Spleen (tissue), 11 donors: ENCODE data around the gene HLCS. TPM values are rescaled to one million over a fixed set of nuclear protein-coding genes. Genes with fewer than 3 reads are reported as not detected.

Experiments
- DNase-seq: peaks from one replicate; pipeline ENCODE4 v3.0.0-alpha.2; 2020
- H3K27ac ChIP-seq, 8 donors: fragments of 200-600 bp; sonication (generic) in 7 of 8; 1 replicate in 4 of 8; 2 replicates in 4 of 8; pipeline versions ENCODE4 v1.5.0 to v1.8.0; 2016 to 2021; ENCODE audit warnings: inconsistent platforms in 4 of 8, mild to moderate bottlenecking in 4 of 8, moderate library complexity in 1 of 8
- H3K27me3 ChIP-seq, 7 donors: fragments of 200-600 bp; sonication (generic) in 6 of 7; replicated peaks in 1 of 7; 1 replicate in 4 of 7; 2 replicates in 3 of 7; pipeline versions ENCODE4 v1.5.0 to v1.8.0; 2016 to 2021; ENCODE audit warnings: inconsistent platforms in 3 of 7, mild to moderate bottlenecking in 1 of 7
- H3K36me3 ChIP-seq, 6 donors: fragments of 200-600 bp; sonication (generic) in 5 of 6; 1 replicate in 4 of 6; 2 replicates in 2 of 6; pipeline versions ENCODE4 v1.5.0 to v1.8.0; 2016 to 2021; ENCODE audit warnings: inconsistent platforms in 2 of 6
- H3K4me1 ChIP-seq, 6 donors: fragments of 200-600 bp; sonication (generic) in 5 of 6; 1 replicate in 3 of 6; 2 replicates in 3 of 6; pipeline versions ENCODE4 v1.5.0 to v1.8.0; 2016 to 2021; ENCODE audit warnings: inconsistent platforms in 3 of 6
- H3K4me3 ChIP-seq, 8 donors: fragments of 200-600 bp; sonication (generic) in 7 of 8; 1 replicate in 4 of 8; 2 replicates in 4 of 8; pipeline versions ENCODE4 v1.5.0 to v1.8.0; 2016 to 2021; ENCODE audit warnings: inconsistent platforms in 4 of 8, mild to moderate bottlenecking in 4 of 8, moderate library complexity in 2 of 8
- H3K9me3 ChIP-seq, 8 donors: fragments of 200-600 bp; sonication (generic) in 7 of 8; 1 replicate in 4 of 8; 2 replicates in 4 of 8; pipeline versions ENCODE4 v1.5.0 to v1.8.0; 2016 to 2021; ENCODE audit warnings: inconsistent platforms in 4 of 8
- CTCF ChIP-seq, 11 experiments: fragments of 200-600 bp in 7 of 11; fragments of 450-650 bp in 4 of 11; sonication (generic) in 4 of 11; IDR thresholded peaks in 8 of 11; conservative IDR thresholded peaks in 3 of 11; 1 replicate in 7 of 11; 2 replicates in 4 of 11; pipeline versions ENCODE4 v1.4.0 to v1.8.0; 2016 to 2021; ENCODE audit warnings: antibody characterized with exemption in 11 of 11, inconsistent platforms in 4 of 11, mild to moderate bottlenecking in 1 of 11
- POLR2A ChIP-seq, 3 donors: fragments of 450-650 bp; IDR thresholded peaks; one replicate each; pipeline ENCODE4 v1.5.1; 2017; ENCODE audit warnings: antibody characterized with exemption in 3 of 3, mild to moderate bottlenecking in 1 of 3
- POLR2AphosphoS5 ChIP-seq, 3 donors: sonication (generic); formaldehyde crosslinking; IDR thresholded peaks; one replicate each; pipeline ENCODE4 v1.5.1; 2017; ENCODE audit warnings: antibody characterized with exemption in 3 of 3
- WGBS, 5 donors: extraction: QIAGEN DNeasy Blood & Tissue Kit in 3 of 5; methylation state at CpG; one replicate each; pipeline versions ENCODE4 v1.1.5 to v1.1.7; 2013 to 2018; 5-methylcytosine and 5-hydroxymethylcytosine counted together
- intact Hi-C: fragments of 100-400 bp; cut with DNase I; formaldehyde crosslinking; loops from one replicate; pipeline ENCODE4 v1.15.0; 2023; ENCODE audit warnings: low total_unique reads
- polyA plus RNA-seq, 3 donors: library from polyadenylated mRNA; stranded (reverse); fragments of 200-250 nt; gene quantifications; one replicate each; pipeline ENCODE4 v1.2.1, GENCODE V29; 2013
- total RNA-seq, 7 donors: library from RNA; depleted of rRNA in 3 of 7; stranded (reverse); fragments of >200 nt in 3 of 7; fragmentation: NEBNext Ultra II Directional in 4 of 7; extraction: Animal tissue kit (Norgen Biotek cat#: 25700) in 4 of 7; gene quantifications; one replicate each; pipeline versions ENCODE4 v1.1.0 to v1.2.1, GENCODE V29; 2016 to 2021
- donor health status: healthy with polysubstance abuse.
- donor health status: DM: no; HTN: no; CAD: no; lungs with moderate emphysema.
- donor health status: DM: no; HTN: no; CAD: no.
- donor health status: Bipolar disorder and iron deficiency.
- donor health status: healthy.
- donor health status: DM: no; HTN: no; CAD: no.
- donor health status: DM: yes; HTN: yes; CAD: no.

The HLCS gene
- total and polyA plus RNA-seq, 10 donors, result 1.7 to 22.8 (median 16.3) TPM

- TF ChIP-seq CTCF (IDR thresholded peaks at IDR 0.05 in 8 of 11, conservative IDR thresholded peaks at IDR 0.05 in 3 of 11) (no peak), POLR2A (IDR thresholded peaks at IDR 0.05) (no peak)
- DNase-seq, result no peak
- H3K27me3 ChIP-seq, result no peaks in the 10 kb centered on the region
- WGBS, 5 donors, result 91 to 97% (median 95%) methylated on average over 10 of the region's 10 CpGs
- intact Hi-C loops, result no loop called here
- H3K27ac ChIP-seq, result no peak overlapping the region
- peaks cover 0 to 4% (median 0%) of the 10 kb centered on the region in 6 donors for H3K36me3 ChIP-seq
- H3K4me1 ChIP-seq, result no peaks in the 10 kb centered on the region
- no peak overlapping the region for H3K4me3 ChIP-seq
- H3K9me3 ChIP-seq, result peaks cover 0 to 12% (median 8%) of the 10 kb centered on the region in 8 donors
Observed at GRCh38 chr21:36791180-36791579, 175.3 kb downstream of the HLCS start.

GRCh38 chr21:36790616-36791015, 175.9 kb downstream of the HLCS start:
- intact Hi-C loops, result no loop called here
- H3K9me3 ChIP-seq, result peaks cover 0 to 6% (median 2%) of the 10 kb centered on the region in 8 donors
- no peaks in the 10 kb centered on the region for H3K27me3 ChIP-seq
- peaks cover 0 to 4% (median 0%) of the 10 kb centered on the region in 6 donors for H3K36me3 ChIP-seq
- DNase-seq, result no peak
- no peak overlapping the region for H3K4me3 ChIP-seq
- H3K27ac ChIP-seq, result no peak overlapping the region
- H3K4me1 ChIP-seq, result no peaks in the 10 kb centered on the region
- WGBS, 5 donors, result 79 to 81% (median 80%) methylated on average over 7 of the region's 7 CpGs
- TF ChIP-seq CTCF (IDR thresholded peaks at IDR 0.05 in 8 of 11, conservative IDR thresholded peaks at IDR 0.05 in 3 of 11) (no peak), POLR2AphosphoS5 (IDR thresholded peaks at IDR 0.05) (no peak), POLR2A (IDR thresholded peaks at IDR 0.05) (no peak)

DNA sequence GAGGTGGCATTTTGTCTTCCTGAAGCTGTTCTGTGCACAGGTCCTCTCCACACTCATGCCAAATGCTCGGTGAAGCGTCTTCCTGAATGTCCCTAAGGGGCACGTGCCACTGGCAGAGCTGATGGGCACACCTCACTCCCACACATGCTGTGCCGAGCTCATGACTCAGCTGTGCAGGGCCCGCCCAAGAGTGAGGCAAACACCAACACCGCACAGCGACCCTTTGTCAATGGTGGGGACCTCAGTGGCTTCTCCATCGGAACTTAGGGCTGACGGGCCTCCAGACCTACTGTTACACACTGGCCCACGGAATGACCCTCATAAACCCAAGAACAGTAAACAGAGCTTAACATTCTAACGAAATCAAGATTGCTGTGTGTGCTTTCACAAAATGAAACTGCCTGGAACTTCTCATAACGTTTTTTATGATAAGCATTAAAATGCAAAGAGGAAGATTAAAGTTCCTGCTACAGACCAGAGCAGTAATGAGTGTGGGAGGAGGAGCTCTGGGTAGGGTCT, 178.3 kb downstream of the HLCS start:
- intact Hi-C loops, result no loop called here
- TF ChIP-seq CTCF (IDR thresholded peaks at IDR 0.05 in 8 of 11, conservative IDR thresholded peaks at IDR 0.05 in 3 of 11) (no peak), POLR2AphosphoS5 (IDR thresholded peaks at IDR 0.05) (peak; percentile 25 to 43 (median 29)), POLR2A (IDR thresholded peaks at IDR 0.05) (no peak)
- WGBS, 5 donors, result 64 to 89% (median 82%) methylated on average over 12 of the region's 12 CpGs
- Histone ChIP-seq H3K4me3 (no peak overlapping the region), H3K36me3 (peaks cover 0 to 4% (median 0%) of the 10 kb centered on the region in 6 donors), H3K27ac (peak overlapping the region in 4 of 8 donors; percentile 46 to 64 (median 52)), H3K9me3 (no peaks in the 10 kb centered on the region), H3K4me1 (no peaks in the 10 kb centered on the region), H3K27me3 (no peaks in the 10 kb centered on the region)
- no peak for DNase-seq

DNA sequence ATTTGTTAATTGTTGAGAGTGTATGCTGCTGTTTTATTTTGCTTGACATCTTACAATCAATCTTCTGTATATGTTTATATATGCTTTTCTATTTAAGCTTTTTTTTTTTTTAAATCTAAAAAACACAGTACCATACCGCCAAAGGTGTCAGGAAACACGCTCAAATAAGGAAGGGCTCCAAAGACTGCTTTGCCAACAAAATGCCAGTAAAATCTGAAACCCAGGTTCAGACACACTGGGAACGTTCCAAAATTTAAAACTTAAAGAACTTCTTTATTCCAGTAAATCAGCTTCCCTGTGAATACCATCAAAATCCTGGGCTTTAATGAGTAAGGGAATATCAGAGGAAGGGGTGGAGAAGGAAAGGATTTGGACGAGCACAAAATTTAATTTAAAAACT, 180.3 kb downstream of the HLCS start:
- no peak overlapping the region for H3K27ac ChIP-seq
- no peaks in the 10 kb centered on the region for H3K4me1 ChIP-seq
- no peaks in the 10 kb centered on the region for H3K27me3 ChIP-seq
- DNase-seq, result no peak
- WGBS, 5 donors, result 87 to 95% (median 91%) methylated on average over 4 of the region's 4 CpGs
- H3K4me3 ChIP-seq, result no peak overlapping the region
- TF ChIP-seq POLR2A (IDR thresholded peaks at IDR 0.05), result no peak
- TF ChIP-seq POLR2AphosphoS5 (IDR thresholded peaks at IDR 0.05), result no peak
- no peak for TF ChIP-seq CTCF (IDR thresholded peaks at IDR 0.05 in 8 of 11, conservative IDR thresholded peaks at IDR 0.05 in 3 of 11)
- intact Hi-C loops, result no loop called here
- peaks cover 0 to 4% (median 0%) of the 10 kb centered on the region in 6 donors for H3K36me3 ChIP-seq
- no peaks in the 10 kb centered on the region for H3K9me3 ChIP-seq
